Endometrial microvascular endothelial cells (primary cell): Measurements from ENCODE around the gene INAFM2. TPM values are rescaled to one million over a fixed set of nuclear protein-coding genes. Genes with fewer than 3 reads are reported as not detected.

Experiments
- in situ Hi-C: cut with HindIII; loops from 2 replicates; pipeline ENCODE4 v1.10.0; 2017; ENCODE audit warnings: low sequenced_read_pairs, low pct_unique_long_range_greater_than_20kb; ENCODE audit errors: inconsistent ontology term
- total RNA-seq: library from RNA; depleted of rRNA; stranded (reverse); fragments of >200 nt; gene quantifications from one replicate; pipeline ENCODE4 v1.2.3, GENCODE V29; 2015; ENCODE audit errors: inconsistent ontology term

INAFM2 gene
- 15.1 TPM for total RNA-seq

GRCh38 chr15:40323239-40323952, at the start of gene INAFM2:
Gene INAFM2, plus strand, starts transcription at chr15:40323692. Its CDS starts 364 bp downstream, at chr15:40324056.
- in situ Hi-C loops, result no loop called here

- in situ Hi-C loops, result no loop called here
These were observed 48.9 kb upstream of the INAFM2 start for GRCh38 chr15:40274350-40275274.

- in situ Hi-C loops, result no loop called here
These were observed 48.0 kb upstream of the INAFM2 start for GRCh38 chr15:40275523-40275922.

- in situ Hi-C loops, result no loop called here
These were observed 47.5 kb upstream of the INAFM2 start for GRCh38 chr15:40275954-40276353.

GRCh38 chr15:40276927-40277326, 46.6 kb upstream of the INAFM2 start:
- in situ Hi-C loops, result no loop called here

- in situ Hi-C loops, result no loop called here
These were observed 46.0 kb upstream of the INAFM2 start for GRCh38 chr15:40277471-40277870.

GRCh38 chr15:40278026-40278425, 45.5 kb upstream of the INAFM2 start:
- in situ Hi-C loops, result no loop called here

- in situ Hi-C loops, result no loop called here
These were observed 43.9 kb upstream of the INAFM2 start for GRCh38 chr15:40279437-40280141.

GRCh38 chr15:40280260-40281056, 43.0 kb upstream of the INAFM2 start:
- in situ Hi-C loops, result no loop called here

- in situ Hi-C loops, result no loop called here
These were observed 42.3 kb upstream of the INAFM2 start for GRCh38 chr15:40281057-40281800.

GRCh38 chr15:40281801-40282146, 41.7 kb upstream of the INAFM2 start:
- in situ Hi-C loops, result no loop called here

- in situ Hi-C loops, result no loop called here
These were observed 41.2 kb upstream of the INAFM2 start for GRCh38 chr15:40282147-40282868.

- in situ Hi-C loops, result no loop called here
These were observed 40.5 kb upstream of the INAFM2 start, which contains the start of gene ANKRD63 for GRCh38 chr15:40282869-40283614. Gene ANKRD63, minus strand, starts transcription at chr15:40283064. Its CDS starts 478 bp downstream, at chr15:40282586.

GRCh38 chr15:40283615-40284300, 39.7 kb upstream of the INAFM2 start:
- in situ Hi-C loops, result no loop called here

- in situ Hi-C loops, result no loop called here
These were observed 38.3 kb upstream of the INAFM2 start for GRCh38 chr15:40285151-40285550.

GRCh38 chr15:40285554-40286011, 37.9 kb upstream of the INAFM2 start:
- in situ Hi-C loops, result no loop called here
